GM23338 (cell line): ENCODE data around the gene SYNE1.
"Not testable (repeated sequence)": the region's sequence is repeated elsewhere in the genome, so short reads cannot be mapped to it uniquely, and the experiment has no call there.

ENCODE experiments used
- CTCF ChIP-seq, 2 experiments: fragments of 200-600 bp in 1 of 2; sonication (generic) in 1 of 2; conservative IDR thresholded peaks; 2 replicates each; pipeline versions ENCODE4 v1.5.1 to v1.6.1; 2016 to 2017; ENCODE audit warnings: antibody characterized with exemption in 2 of 2, low read depth in 2 of 2, mild to moderate bottlenecking in 2 of 2, moderate library complexity in 1 of 2
- POLR2AphosphoS5 ChIP-seq: IDR thresholded peaks from 2 replicates; pipeline ENCODE4 v1.6.1; 2016; ENCODE audit warnings: antibody characterized with exemption, low read depth

GRCh38 chr6:152495456-152495855 lies 141.7 kb downstream of the SYNE1 start:
- TF ChIP-seq CTCF (conservative IDR thresholded peaks at IDR 0.05; ENCODE audit: low read depth in 2 of 2); POLR2AphosphoS5: not testable (repeated sequence)
